NOMO-1 treated with DMSO at 0.1 percent for 48 hours (cell line): ENCODE data around the gene RECK.
"Not testable (repeated sequence)": the region's sequence is repeated elsewhere in the genome, so short reads cannot be mapped to it uniquely, and the experiment has no call there.

Experiments used
- DNase-seq: peaks from one replicate; lab custom pipeline; 2025; ENCODE audit not compliant: unreplicated experiment; lab: John Stamatoyannopoulos, UW

RECK gene

GRCh38 chr9:36063804-36064447 is 27.2 kb downstream of the RECK start:
- DNase-seq: no peak

GRCh38 chr9:36064448-36065037 is 27.8 kb downstream of the RECK start:
- DNase-seq: no peak

DNA sequence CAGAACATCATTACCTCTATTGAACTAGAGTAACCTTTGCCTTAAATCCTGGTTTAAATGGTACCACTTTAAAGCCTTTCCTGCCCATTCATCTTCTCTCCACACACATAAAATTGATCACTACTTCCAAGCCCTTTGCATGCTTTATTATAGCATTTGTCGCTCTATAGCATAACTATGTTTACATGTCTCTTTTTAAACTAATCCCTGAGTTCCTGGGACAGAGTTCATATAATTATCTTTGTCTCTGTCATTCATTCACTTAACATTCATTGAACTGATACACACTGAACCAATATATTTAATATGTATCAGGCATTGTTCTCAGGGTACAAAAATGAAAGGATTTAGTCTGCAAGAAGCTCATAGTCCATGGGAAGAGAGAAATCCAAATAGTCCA is 37.3 kb downstream of the RECK start:
- no peak for DNase-seq

- DNase-seq: no peak
These were observed 38.3 kb downstream of the RECK start for GRCh38 chr9:36074870-36075532.

DNA sequence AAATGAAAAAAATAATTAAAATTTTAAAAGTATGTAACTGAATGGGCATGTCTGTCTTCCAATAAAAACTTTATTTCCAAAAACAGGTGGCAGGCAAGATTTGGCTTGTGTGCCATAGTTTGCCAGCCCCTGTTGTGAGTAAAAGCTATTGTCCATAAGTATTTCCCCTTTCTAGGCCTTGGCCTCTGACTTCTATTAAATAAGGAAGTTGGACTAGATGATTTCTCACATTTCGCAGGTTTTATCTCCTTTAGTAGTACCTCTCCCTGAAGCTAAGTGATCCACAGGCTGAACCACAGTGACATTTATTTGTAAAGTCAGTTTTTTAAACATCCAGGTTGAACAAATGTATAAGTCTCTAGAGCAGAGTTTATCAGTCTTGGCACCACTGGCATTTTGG is 41.3 kb downstream of the RECK start:
- DNase-seq: peak; percentile 94

GRCh38 chr9:36080519-36080918 is 43.8 kb downstream of the RECK start:
- peak; percentile 61 for DNase-seq

GRCh38 chr9:36082931-36083330 is 46.2 kb downstream of the RECK start:
- DNase-seq: no peak

GRCh38 chr9:36086442-36086841 is 49.7 kb downstream of the RECK start:
- DNase-seq: no peak

- not testable (repeated sequence) for DNase-seq
These were observed 50.3 kb downstream of the RECK start for GRCh38 chr9:36087054-36087453.

- DNase-seq: no peak
These were observed 51.3 kb downstream of the RECK start for GRCh38 chr9:36088020-36088419.

DNA sequence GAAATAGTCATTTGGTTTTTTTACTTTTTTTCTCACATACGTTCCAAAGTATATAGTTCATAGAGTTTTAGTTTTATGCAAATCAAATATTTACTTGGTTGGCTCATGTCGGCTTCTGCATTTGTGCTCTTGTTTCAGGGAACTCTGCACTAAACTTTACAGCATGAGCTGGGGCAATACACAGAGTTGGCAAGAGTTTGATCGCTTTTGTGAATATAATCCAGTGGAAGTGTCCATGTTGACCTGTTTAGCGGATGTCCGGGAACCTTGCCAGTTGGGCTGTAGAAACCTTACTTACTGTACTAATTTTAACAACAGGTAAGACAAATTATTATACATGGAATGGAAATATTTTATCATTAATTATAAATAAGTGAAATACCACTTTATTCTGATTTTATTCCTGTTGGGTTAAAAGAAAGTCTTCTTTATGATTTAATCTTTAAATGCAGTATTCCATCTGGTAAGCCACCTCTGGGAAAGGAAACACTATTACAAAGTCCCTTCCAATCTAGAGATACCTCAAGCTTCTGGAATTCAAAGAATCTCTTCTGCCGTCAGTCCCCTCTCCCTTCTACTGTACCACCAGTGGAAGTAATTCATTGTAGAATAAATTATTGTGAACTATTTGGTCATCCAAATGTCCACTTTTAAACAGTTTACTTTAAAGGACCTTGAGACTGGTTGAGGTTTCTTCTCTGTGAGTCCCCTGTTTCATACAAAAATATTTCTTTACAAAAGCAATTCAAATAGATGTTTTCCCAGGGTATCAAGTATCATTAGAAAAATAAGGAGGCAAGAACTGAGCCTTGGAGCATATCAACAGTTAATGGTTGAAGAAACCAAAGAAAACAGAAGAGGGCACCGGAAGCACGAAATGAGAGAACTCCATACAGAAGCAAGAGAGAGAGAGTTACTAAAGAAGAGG is 54.6 kb downstream of the RECK start:
- DNase-seq: no peak

- DNase-seq: no peak
These were observed 55.3 kb downstream of the RECK start for GRCh38 chr9:36092014-36092413.

GRCh38 chr9:36092509-36093215 is 55.9 kb downstream of the RECK start:
- DNase-seq: peak; percentile 97

GRCh38 chr9:36093384-36093783 is 56.7 kb downstream of the RECK start:
- DNase-seq: peak; percentile 50

GRCh38 chr9:36099718-36100117 is 63.0 kb downstream of the RECK start:
- DNase-seq: no peak

- no peak for DNase-seq
These were observed 63.8 kb downstream of the RECK start for GRCh38 chr9:36100532-36100931.

DNA sequence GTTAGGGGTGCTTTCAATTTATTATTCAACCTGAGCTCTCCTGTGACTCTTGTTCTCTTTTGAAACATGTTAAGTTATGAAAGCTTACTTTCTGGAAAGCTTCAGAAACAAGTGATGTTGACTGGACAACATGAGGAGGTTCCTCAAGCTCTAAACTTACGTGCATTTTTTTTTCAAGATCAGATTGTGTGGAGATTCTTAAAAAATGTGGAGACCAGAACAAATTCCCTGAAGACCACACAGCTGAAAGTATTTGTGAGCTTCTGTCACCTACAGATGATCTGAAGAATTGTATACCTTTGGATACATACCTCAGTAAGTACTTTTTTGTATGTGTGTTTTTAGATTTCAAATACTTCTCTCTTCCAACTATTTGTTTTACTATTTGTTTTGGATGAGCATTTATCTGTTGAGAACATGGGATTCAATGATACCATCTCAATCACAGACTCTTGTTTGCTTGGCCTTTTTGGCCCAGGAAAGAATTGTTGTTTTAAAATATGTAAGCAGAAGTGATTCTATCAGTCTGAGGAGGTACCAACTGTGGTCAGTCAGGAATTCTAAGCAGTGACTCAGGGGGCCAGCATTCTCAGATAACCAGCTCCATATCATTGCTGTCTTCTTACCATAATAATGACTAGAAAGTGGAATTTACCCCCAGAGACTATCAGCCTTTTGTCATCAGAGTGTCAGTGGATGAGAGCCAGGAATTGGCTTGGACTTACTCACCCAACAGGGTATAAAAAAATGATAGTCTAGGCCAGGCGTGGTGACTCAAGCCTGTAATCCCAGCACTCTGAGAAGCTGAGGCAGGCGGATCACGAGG is 65.4 kb downstream of the RECK start:
- no peak for DNase-seq

DNA sequence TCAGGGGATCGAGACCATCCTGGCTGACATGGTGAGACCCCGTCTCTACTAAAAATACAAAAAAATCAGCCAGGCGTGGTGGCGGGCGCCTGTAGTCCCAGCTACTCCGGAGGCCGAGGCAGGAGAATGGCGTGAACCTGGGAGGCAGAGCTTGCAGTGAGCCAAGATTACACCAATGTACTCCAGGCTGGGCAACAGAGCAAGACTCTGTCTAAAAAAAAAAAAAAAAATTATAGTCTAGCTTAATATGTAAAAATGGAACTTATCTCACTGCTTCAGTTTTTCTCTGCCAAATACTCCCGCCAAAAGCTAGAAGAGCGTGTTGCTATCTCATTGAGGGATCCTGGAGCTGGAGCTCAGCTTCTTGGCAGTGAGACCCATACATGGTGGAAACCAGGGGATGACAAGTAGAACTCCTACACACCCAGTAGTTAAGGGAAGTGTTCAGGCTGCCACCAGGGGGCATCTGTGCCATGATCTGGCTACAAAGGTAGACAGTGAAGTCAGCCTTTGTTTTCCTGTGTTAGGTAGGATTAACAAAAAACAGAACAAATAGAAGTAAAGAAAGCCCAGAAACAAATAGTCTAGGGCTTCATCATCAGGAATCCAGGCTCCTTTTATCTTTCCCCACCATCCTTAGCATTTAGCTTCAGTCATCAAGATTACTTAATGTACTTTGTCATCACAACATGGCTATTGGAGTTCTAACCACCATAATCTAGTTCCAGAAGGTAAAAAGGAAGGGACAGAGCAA is 66.2 kb downstream of the RECK start:
- DNase-seq: peak; percentile 88

- DNase-seq: no peak
These were observed 72.4 kb downstream of the RECK start for GRCh38 chr9:36109071-36109470.
